GM12878 (cell line): ENCODE data around the gene BCO1. TPM values are rescaled to one million over a fixed set of nuclear protein-coding genes. Genes with fewer than 3 reads are reported as not detected.

Source experiments
- ATAC-seq: fragments of 200-7000 bp; cut with Tn5 transposase; 3 replicates; pipeline ENCODE4 v1.9.1; 2020; ENCODE audit warnings: mild to moderate bottlenecking, moderate library complexity
- BruUV-seq: library from RNA; stranded (reverse); fragments of 400-500 nt; replicated peaks from 2 replicates; lab custom pipeline; 2021; lab: Mats Ljungman, UMichigan
- CTCF ChIA-PET: fragments of 300-600 bp; sonication (Branson Sonifier 250); formaldehyde crosslinking; extraction: SDS; loops from one replicate; lab custom pipeline; 2021; ENCODE audit warnings: inconsistent platforms; lab: Yijun Ruan, JAX
- POLR2A ChIA-PET: fragments of 350-600 bp; formaldehyde crosslinking; extraction: SDS; loops from one replicate; lab custom pipeline; 2021; ENCODE audit warnings: inconsistent platforms; lab: Charles Lee
- RAD21 ChIA-PET: fragments of 300-600 bp; sonication (Branson Sonifier 250); formaldehyde crosslinking; loops from one replicate; lab custom pipeline; 2023; ENCODE audit warnings: antibody characterized with exemption; ENCODE audit not compliant: unreplicated experiment; lab: Charles Lee
- SMC1A ChIA-PET: fragments of 300-600 bp; sonication (Branson Sonifier 250); formaldehyde crosslinking; loops from one replicate; lab custom pipeline; 2023; ENCODE audit not compliant: unreplicated experiment, uncharacterized antibody; lab: Charles Lee
- DNase-seq: peaks from one replicate; pipeline ENCODE4 v3.0.0-alpha.2; 2011; ENCODE audit warnings: low read depth, low spot score
- FAIRE-seq: peaks from 3 replicates; lab custom pipeline; 2011; peaks lifted over from hg19 to GRCh38; lab: Jason Lieb, UNC
- H2AFZ ChIP-seq: 2 replicates; pipeline ENCODE4 v1.6.0; 2011; ENCODE audit warnings: low read depth, low read length, control low read depth; ENCODE audit not compliant: control insufficient read depth
- H3K27ac ChIP-seq: 2 replicates; pipeline ENCODE4 v1.5.1; 2011; ENCODE audit warnings: control low read depth; ENCODE audit not compliant: control insufficient read depth, insufficient read depth
- H3K27me3 ChIP-seq, 2 experiments: replicated peaks in 1 of 2; 2 replicates each; pipeline versions ENCODE4 v1.6.0 to v1.6.1; 2011; ENCODE audit warnings: low read length in 1 of 2; ENCODE audit not compliant: control insufficient read depth in 2 of 2, insufficient read depth in 2 of 2
- H3K36me3 ChIP-seq, 2 experiments: 2 replicates each; pipeline ENCODE4 v1.5.1; 2011; ENCODE audit warnings: low read length in 1 of 2; ENCODE audit not compliant: control insufficient read depth in 2 of 2, insufficient read depth in 2 of 2
- H3K4me1 ChIP-seq: 2 replicates; pipeline ENCODE4 v1.6.1; 2011; ENCODE audit warnings: mild to moderate bottlenecking, low read length, moderate library complexity, mixed read lengths; ENCODE audit not compliant: control insufficient read depth, insufficient read depth
- H3K4me2 ChIP-seq: 2 replicates; pipeline ENCODE4 v1.6.0; 2011; ENCODE audit warnings: control low read depth; ENCODE audit not compliant: control insufficient read depth, insufficient read depth
- H3K4me3 ChIP-seq: fragments of 200-600 bp; sonication (generic); 2 replicates; pipeline ENCODE4 v1.5.1; 2016
- H3K79me2 ChIP-seq: 2 replicates; pipeline ENCODE4 v1.6.0; 2011; ENCODE audit warnings: low read length; ENCODE audit not compliant: control insufficient read depth, insufficient read depth
- H3K9ac ChIP-seq: 2 replicates; pipeline ENCODE4 v1.8.0; 2011; ENCODE audit warnings: low read length, control low read depth, mixed read lengths; ENCODE audit not compliant: control insufficient read depth, insufficient read depth
- H3K9me3 ChIP-seq: replicated peaks from 3 replicates; pipeline ENCODE4 v1.5.1; 2011; ENCODE audit warnings: mild to moderate bottlenecking, low read length; ENCODE audit not compliant: control insufficient read depth, insufficient read depth
- H4K20me1 ChIP-seq: 2 replicates; pipeline ENCODE4 v1.6.0; 2011; ENCODE audit not compliant: control insufficient read depth, insufficient read depth
- BCL3 ChIP-seq: IDR thresholded peaks from 2 replicates; pipeline ENCODE4 v1.6.1; 2011; ENCODE audit warnings: borderline replicate concordance, low read depth, mild to moderate bottlenecking, moderate library complexity, low read length; ENCODE audit not compliant: insufficient read depth, poor library complexity, severe bottlenecking
- E2F4 ChIP-seq: IDR thresholded peaks from 2 replicates; pipeline ENCODE4 v1.6.1; 2012; ENCODE audit warnings: low read depth, low read length, improper control_type of control experiment
- EED ChIP-seq: sonication (generic); IDR thresholded peaks from 2 replicates; pipeline ENCODE4 v1.6.1; 2016; ENCODE audit warnings: antibody characterized with exemption, low read depth
- ELK1 ChIP-seq: IDR thresholded peaks from 2 replicates; pipeline ENCODE4 v1.6.1; 2012; ENCODE audit warnings: low read depth, low read length, improper control_type of control experiment
- HDAC2 ChIP-seq: fragments of 200-600 bp; sonication (generic); IDR thresholded peaks from 2 replicates; pipeline ENCODE4 v1.6.1; 2017
- IRF3 ChIP-seq: fragments of 450-650 bp; IDR thresholded peaks from 2 replicates; pipeline ENCODE4 v1.6.1; 2014; ENCODE audit warnings: mild to moderate bottlenecking
- IRF4 ChIP-seq: IDR thresholded peaks from 2 replicates; pipeline ENCODE4 v1.6.1; 2011; ENCODE audit warnings: low read depth, low read length
- MEF2A ChIP-seq: IDR thresholded peaks from 2 replicates; pipeline ENCODE4 v1.6.1; 2011; ENCODE audit warnings: low read depth, mild to moderate bottlenecking, low read length, moderate library complexity; ENCODE audit not compliant: insufficient read depth
- NFYB ChIP-seq: IDR thresholded peaks from 2 replicates; pipeline ENCODE4 v1.6.1; 2011; ENCODE audit warnings: low read depth, mild to moderate bottlenecking, low read length, improper control_type of control experiment, moderate library complexity; ENCODE audit not compliant: insufficient read depth
- PAX5 ChIP-seq: IDR thresholded peaks from 2 replicates; pipeline ENCODE4 v1.6.1; 2011; ENCODE audit warnings: low read depth, low read length, borderline replicate concordance
- POLR2A ChIP-seq: IDR thresholded peaks from 2 replicates; pipeline ENCODE4 v1.6.1; 2011; ENCODE audit warnings: low read depth, mild to moderate bottlenecking, low read length
- RB1 ChIP-seq: fragments of 450-650 bp; formaldehyde crosslinking; IDR thresholded peaks from 2 replicates; pipeline ENCODE4 v1.6.1; 2017; ENCODE audit warnings: mild to moderate bottlenecking, borderline replicate concordance
- RBBP5 ChIP-seq: fragments of 200-600 bp; sonication (generic); conservative IDR thresholded peaks from 2 replicates; pipeline ENCODE4 v1.6.1; 2016
- SP1 ChIP-seq: IDR thresholded peaks from one replicate; pipeline ENCODE4 v1.6.1; 2011; ENCODE audit warnings: low read depth, low read length
- STAT1 ChIP-seq: fragments of 450-650 bp; conservative IDR thresholded peaks from 2 replicates; pipeline ENCODE4 v1.6.1; 2014; ENCODE audit warnings: antibody characterized with exemption, mild to moderate bottlenecking
- ZNF687 ChIP-seq: fragments of 450-650 bp; IDR thresholded peaks from 2 replicates; pipeline ENCODE4 v1.6.1; 2017; ENCODE audit warnings: mild to moderate bottlenecking, moderate library complexity
- WGBS: methylation state at CpG from one replicate; pipeline ENCODE4 v1.1.6; 2016; ENCODE audit warnings: low lambda C conversion rate; ENCODE audit not compliant: insufficient replicate concordance, insufficient coverage; ENCODE audit errors: missing lambda C conversion rate; 5-methylcytosine and 5-hydroxymethylcytosine counted together
- in situ Hi-C: fragments of 300-500 bp; cut with MboI; formaldehyde crosslinking; loops from 9 replicates; pipeline ENCODE4 v1.14.3; 2018; ENCODE audit warnings: mixed read lengths
- intact Hi-C: fragments of 100-400 bp; cut with micrococcal nuclease; formaldehyde crosslinking; loops from one replicate; pipeline ENCODE4 v1.14.2; 2022; ENCODE audit not compliant: unreplicated experiment
- polyA plus RNA-seq, 11 experiments: library from polyadenylated mRNA; depleted of rRNA in 4 of 11; unstranded in 6 of 11; stranded (reverse) in 5 of 11; fragments of >200 nt; fragmentation: Nextera tagmentation in 4 of 11; fragmentation: Illumina TruSeq in 1 of 11; extraction: Ambion mirVana in 4 of 11; extraction: Trizol in 1 of 11; gene quantifications; 1 replicate in 1 of 11; 2 replicates in 10 of 11; pipeline versions ENCODE4 v1.2.1 to v1.2.3, GENCODE V29; 2011 to 2016; ENCODE audit warnings: inconsistent platforms in 2 of 11, missing spikeins in 2 of 11, low read depth in 1 of 11
- total RNA-seq, 4 experiments: library from RNA; depleted of rRNA in 3 of 4; stranded (reverse); fragments of >200 nt in 3 of 4; fragmentation: Illumina TruSeq in 1 of 4; extraction: Trizol in 1 of 4; gene quantifications; 2 replicates each; pipeline versions ENCODE4 v1.2.1 to v1.2.3, GENCODE V29; 2013 to 2021

The BCO1 gene
- total and polyA plus RNA-seq, 10 of the 15 experiments (the other 5 are each of a cell fraction or from before 2014, with no cell fraction given): 0.09 to 0.21 (median 0.14) TPM; not detected in 7

- no peaks in the 10 kb centered on the region for H3K36me3 ChIP-seq
- H3K27me3 ChIP-seq: no peaks in the 10 kb centered on the region
- H3K4me1 ChIP-seq: no peaks in the 10 kb centered on the region
- H3K4me3 ChIP-seq: no peak overlapping the region
- BruUV-seq: no TSS peak
- intact Hi-C loops: no loop called here
- RAD21 ChIA-PET: no interaction called here
- 87% methylated on average over 8 of the region's 8 CpGs for whole genome bisulfite sequencing
- no peak overlapping the region for H3K27ac ChIP-seq
- H3K4me2 ChIP-seq: no peak overlapping the region
- no peak for FAIRE-seq
- H2AFZ ChIP-seq: no peak overlapping the region
- H3K79me2 ChIP-seq: no peaks in the 10 kb centered on the region; the same call in 1 of the 2 replicates
- SMC1A ChIA-PET: interaction anchor here (1.0 to 1.3 kb wide), 2 partner anchors 14 to 38 kb away, joined by 3 to 4 read pairs; no protein-coding TSS in a partner anchor
- no peaks in the 10 kb centered on the region for H3K9me3 ChIP-seq
- ATAC-seq: no peak
- no peak overlapping the region for H3K9ac ChIP-seq
- CTCF ChIA-PET: interaction anchor here (1.1 kb wide), 1 partner anchor 78 kb away, joined by 3 read pairs; no protein-coding TSS in a partner anchor
- no peak for DNase-seq
- in situ Hi-C loops: no loop called here
- no peaks in the 10 kb centered on the region for H4K20me1 ChIP-seq
- POLR2A ChIA-PET: no interaction called here
- TF ChIP-seq RBBP5 (no peak), PAX5 (no peak), RB1 (no peak), MEF2A (no peak), HDAC2 (no peak), ELK1 (no peak), IRF3 (no peak), EED (no peak), IRF4 (no peak), STAT1 (no peak), ZNF687 (no peak), POLR2A (no peak), SP1 (no peak), BCL3 (no peak), E2F4 (no peak), NFYB (no peak)
These were observed 89.1 kb downstream of the BCO1 start for GRCh38 chr16:81327447-81328196.
